SU-DHL-6 (cell line): Measurements from ENCODE around the gene MARCO.

Experiments
- H2AFZ ChIP-seq: fragments of 200-600 bp; sonication (generic); 2 replicates; pipeline ENCODE4 v1.6.1; 2014; ENCODE audit warnings: low read depth, mild to moderate bottlenecking, moderate library complexity, mixed read lengths, antibody characterized with exemption, low read length; ENCODE audit not compliant: severe bottlenecking
- H3F3A ChIP-seq: fragments of 200-600 bp; shearing (Covaris generic); 2 replicates; pipeline ENCODE4 v1.6.0; 2016; ENCODE audit warnings: antibody characterized with exemption, mild to moderate bottlenecking; ENCODE audit not compliant: insufficient read depth
- H3K27ac ChIP-seq: fragments of 200-600 bp; sonication (generic); 2 replicates; pipeline ENCODE4 v1.5.1; 2016; ENCODE audit warnings: low read depth, mild to moderate bottlenecking, low read length, moderate library complexity, mixed read lengths
- H3K27me3 ChIP-seq: fragments of 200-600 bp; sonication (generic), shearing (Covaris generic); 2 replicates; pipeline ENCODE4 v1.6.0; 2014; ENCODE audit warnings: mild to moderate bottlenecking, low read length
- H3K36me3 ChIP-seq: fragments of 200-600 bp; sonication (generic); 2 replicates; pipeline ENCODE4 v1.6.1; 2014; ENCODE audit warnings: mild to moderate bottlenecking, low read length, mixed read lengths
- H3K4me2 ChIP-seq: fragments of 300-600, 200-600 bp; shearing (Covaris generic), sonication (generic); 2 replicates; pipeline ENCODE4 v1.6.0; 2014; ENCODE audit warnings: low read length, low read depth, mild to moderate bottlenecking; ENCODE audit not compliant: poor library complexity, severe bottlenecking
- H3K4me3 ChIP-seq: fragments of 200-600 bp; sonication (generic); 2 replicates; pipeline ENCODE4 v1.5.1; 2014; ENCODE audit warnings: antibody characterized with exemption, low read length, mild to moderate bottlenecking, mixed read lengths; ENCODE audit not compliant: insufficient read depth, poor library complexity, severe bottlenecking
- H3K79me2 ChIP-seq: fragments of 200-600 bp; sonication (generic); 2 replicates; pipeline ENCODE4 v1.6.1; 2014; ENCODE audit warnings: mild to moderate bottlenecking, low read length, moderate library complexity; ENCODE audit not compliant: insufficient read depth
- H3K9ac ChIP-seq: fragments of 200-600 bp; sonication (generic); 2 replicates; pipeline ENCODE4 v1.7.0; 2014; ENCODE audit warnings: mild to moderate bottlenecking, low read length
- H3K9me2 ChIP-seq: fragments of 200-600 bp; sonication (generic); replicated peaks from 2 replicates; pipeline ENCODE4 v1.6.1; 2014; ENCODE audit warnings: low read length; ENCODE audit not compliant: insufficient read depth
- H3K9me3 ChIP-seq: fragments of 200-600 bp; sonication (generic); 2 replicates; pipeline ENCODE4 v1.6.1; 2014; ENCODE audit warnings: low read length, mixed read lengths; ENCODE audit not compliant: insufficient read depth
- H4K20me1 ChIP-seq: fragments of 200-600 bp; sonication (generic); 2 replicates; pipeline ENCODE4 v1.6.1; 2014; ENCODE audit warnings: low read depth, mild to moderate bottlenecking, antibody characterized with exemption, low read length, moderate library complexity, mixed read lengths
- EZH2phosphoT487 ChIP-seq: fragments of 200-600 bp; sonication (generic), shearing (Covaris generic); conservative IDR thresholded peaks from 2 replicates; pipeline ENCODE4 v1.6.1; 2018; ENCODE audit warnings: mild to moderate bottlenecking, antibody characterized with exemption, low read length, moderate library complexity, mixed read lengths
- TF ChIP-seq, protein P1 (sequence below): fragments of 200-600 bp; sonication (generic); IDR thresholded peaks from one replicate; pipeline ENCODE4 v1.5.1; 2017; ENCODE audit warnings: antibody characterized with exemption, mild to moderate bottlenecking, low read length, moderate library complexity; ENCODE audit not compliant: insufficient read depth, poor library complexity, severe bottlenecking

The MARCO gene

DNA sequence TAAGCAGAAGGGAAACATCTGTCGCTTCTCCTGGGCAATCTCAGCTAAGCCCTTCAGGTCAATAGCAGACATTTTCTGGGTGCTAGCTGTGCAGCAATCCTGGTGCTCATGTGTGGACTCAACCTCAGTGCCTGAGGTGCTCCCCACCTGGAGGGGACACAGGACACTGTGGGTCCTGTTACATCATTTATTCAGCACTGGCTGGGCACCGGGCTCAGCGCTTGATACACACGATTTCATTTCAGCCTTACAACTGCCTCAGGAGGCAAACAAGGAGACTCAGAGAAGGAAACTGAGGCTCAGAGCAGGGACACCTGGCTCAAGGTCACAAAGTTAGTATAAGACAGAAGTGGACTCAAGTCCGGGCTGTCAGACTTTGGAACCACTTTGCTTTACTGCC, 46.7 kb downstream of the MARCO start:
- Histone ChIP-seq H3K4me3 (no peak overlapping the region), H3K9me3 (no peaks in the 10 kb centered on the region), H3F3A (no peaks in the 10 kb centered on the region), H3K9me2 (no peaks in the 10 kb centered on the region), H3K9ac (no peak overlapping the region), H3K27me3 (no peaks in the 10 kb centered on the region), H3K36me3 (no peaks in the 10 kb centered on the region), H2AFZ (no peak overlapping the region), H3K27ac (no peak overlapping the region), H3K79me2 (no peaks in the 10 kb centered on the region), H4K20me1 (no peaks in the 10 kb centered on the region), H3K4me2 (no peak overlapping the region)
- TF ChIP-seq, protein P1, sequence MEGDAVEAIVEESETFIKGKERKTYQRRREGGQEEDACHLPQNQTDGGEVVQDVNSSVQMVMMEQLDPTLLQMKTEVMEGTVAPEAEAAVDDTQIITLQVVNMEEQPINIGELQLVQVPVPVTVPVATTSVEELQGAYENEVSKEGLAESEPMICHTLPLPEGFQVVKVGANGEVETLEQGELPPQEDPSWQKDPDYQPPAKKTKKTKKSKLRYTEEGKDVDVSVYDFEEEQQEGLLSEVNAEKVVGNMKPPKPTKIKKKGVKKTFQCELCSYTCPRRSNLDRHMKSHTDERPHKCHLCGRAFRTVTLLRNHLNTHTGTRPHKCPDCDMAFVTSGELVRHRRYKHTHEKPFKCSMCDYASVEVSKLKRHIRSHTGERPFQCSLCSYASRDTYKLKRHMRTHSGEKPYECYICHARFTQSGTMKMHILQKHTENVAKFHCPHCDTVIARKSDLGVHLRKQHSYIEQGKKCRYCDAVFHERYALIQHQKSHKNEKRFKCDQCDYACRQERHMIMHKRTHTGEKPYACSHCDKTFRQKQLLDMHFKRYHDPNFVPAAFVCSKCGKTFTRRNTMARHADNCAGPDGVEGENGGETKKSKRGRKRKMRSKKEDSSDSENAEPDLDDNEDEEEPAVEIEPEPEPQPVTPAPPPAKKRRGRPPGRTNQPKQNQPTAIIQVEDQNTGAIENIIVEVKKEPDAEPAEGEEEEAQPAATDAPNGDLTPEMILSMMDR = no peak
- TF ChIP-seq EZH2phosphoT487 = no peak

DNA sequence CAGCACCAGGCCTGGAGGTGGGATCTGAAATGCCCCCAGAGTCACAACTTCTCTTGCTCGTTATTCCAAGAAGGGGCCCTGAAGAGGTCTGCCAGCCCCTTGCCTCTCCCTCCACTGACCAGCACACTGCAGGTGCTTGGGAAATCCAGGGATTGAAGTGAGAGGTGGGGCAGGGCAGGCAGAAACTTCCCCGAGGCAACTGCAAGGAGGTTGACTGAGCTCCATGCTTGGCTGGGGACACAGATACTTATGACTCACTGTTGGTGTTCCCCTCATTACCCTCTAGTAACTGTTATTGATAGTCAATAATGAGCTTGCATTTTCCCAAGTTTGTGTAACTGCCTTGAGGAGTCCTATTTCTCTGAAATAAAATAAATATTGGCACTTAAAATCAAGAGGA, 47.5 kb downstream of the MARCO start:
- no peaks in the 10 kb centered on the region for H3K27me3 ChIP-seq
- H3K36me3 ChIP-seq = no peaks in the 10 kb centered on the region
- H4K20me1 ChIP-seq = no peaks in the 10 kb centered on the region
- H3K27ac ChIP-seq = no peak overlapping the region
- TF ChIP-seq, protein P1 = no peak
- no peak for TF ChIP-seq EZH2phosphoT487
- no peaks in the 10 kb centered on the region for H3F3A ChIP-seq
- H3K9ac ChIP-seq = no peak overlapping the region
- H3K79me2 ChIP-seq = no peaks in the 10 kb centered on the region
- H3K9me3 ChIP-seq = no peaks in the 10 kb centered on the region
- H3K4me2 ChIP-seq = no peak overlapping the region
- no peak overlapping the region for H3K4me3 ChIP-seq
- H2AFZ ChIP-seq = no peak overlapping the region
- H3K9me2 ChIP-seq = no peaks in the 10 kb centered on the region

DNA sequence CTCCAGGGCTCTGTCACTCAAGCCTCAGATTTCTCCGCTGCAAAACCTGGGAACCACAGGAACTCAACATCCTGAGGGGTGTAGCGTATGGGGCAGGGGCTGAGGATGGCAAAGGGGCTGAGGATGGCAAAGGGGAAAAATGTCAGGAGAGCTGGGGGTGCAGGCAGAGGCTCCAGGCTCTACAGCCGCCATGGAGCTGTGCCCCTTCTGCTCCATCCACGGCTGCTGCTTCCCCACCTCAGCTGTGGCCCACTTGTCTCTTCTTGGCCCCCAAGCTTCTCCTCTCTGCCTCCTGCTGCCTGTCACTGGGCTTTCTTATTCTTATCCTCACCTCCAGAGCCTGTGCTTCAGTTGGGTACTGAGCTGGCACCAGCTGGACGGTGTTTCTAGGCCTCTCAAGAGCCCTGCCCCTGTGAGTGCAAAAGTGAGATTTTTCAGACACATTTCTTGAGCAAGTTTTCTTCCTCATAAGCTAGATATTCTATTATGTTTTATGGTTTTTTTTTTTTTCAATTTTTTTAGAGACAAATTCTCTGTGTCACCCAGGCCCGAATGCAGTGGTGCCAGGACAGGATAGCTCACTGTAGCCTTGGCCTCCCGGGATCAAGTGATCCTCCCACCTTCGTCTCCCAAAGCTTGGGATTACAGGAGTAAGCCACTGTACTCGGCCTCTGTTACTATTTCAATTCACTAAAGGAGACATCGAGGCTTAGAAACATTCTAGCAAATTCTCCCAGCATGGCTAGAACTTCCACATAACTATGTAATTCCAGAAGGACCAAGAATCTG, 49.0 kb downstream of the MARCO start:
- Histone ChIP-seq H3K9ac (no peak overlapping the region), H3K27ac (no peak overlapping the region), H4K20me1 (no peaks in the 10 kb centered on the region), H3K9me2 (no peaks in the 10 kb centered on the region), H3K27me3 (no peaks in the 10 kb centered on the region), H2AFZ (no peak overlapping the region), H3K36me3 (no peaks in the 10 kb centered on the region), H3K4me3 (no peak overlapping the region), H3K9me3 (no peaks in the 10 kb centered on the region), H3K79me2 (no peaks in the 10 kb centered on the region), H3K4me2 (no peak overlapping the region), H3F3A (no peaks in the 10 kb centered on the region)
- no peak for TF ChIP-seq EZH2phosphoT487
- TF ChIP-seq, protein P1 = no peak
